Activated CD4-positive, CD25-positive, alpha-beta regulatory T cell (primary cell): Measurements from ENCODE around the gene FBLN2.

Experiments
- DNase-seq, 4 experiments: peaks; one replicate each; lab custom pipeline; 2025; lab: John Stamatoyannopoulos, UW

The FBLN2 gene

GRCh38 chr3:13648060-13649001, 99.4 kb downstream of the FBLN2 start:
- DNase-seq: peak; percentile 36 to 60 (median 46)

DNA sequence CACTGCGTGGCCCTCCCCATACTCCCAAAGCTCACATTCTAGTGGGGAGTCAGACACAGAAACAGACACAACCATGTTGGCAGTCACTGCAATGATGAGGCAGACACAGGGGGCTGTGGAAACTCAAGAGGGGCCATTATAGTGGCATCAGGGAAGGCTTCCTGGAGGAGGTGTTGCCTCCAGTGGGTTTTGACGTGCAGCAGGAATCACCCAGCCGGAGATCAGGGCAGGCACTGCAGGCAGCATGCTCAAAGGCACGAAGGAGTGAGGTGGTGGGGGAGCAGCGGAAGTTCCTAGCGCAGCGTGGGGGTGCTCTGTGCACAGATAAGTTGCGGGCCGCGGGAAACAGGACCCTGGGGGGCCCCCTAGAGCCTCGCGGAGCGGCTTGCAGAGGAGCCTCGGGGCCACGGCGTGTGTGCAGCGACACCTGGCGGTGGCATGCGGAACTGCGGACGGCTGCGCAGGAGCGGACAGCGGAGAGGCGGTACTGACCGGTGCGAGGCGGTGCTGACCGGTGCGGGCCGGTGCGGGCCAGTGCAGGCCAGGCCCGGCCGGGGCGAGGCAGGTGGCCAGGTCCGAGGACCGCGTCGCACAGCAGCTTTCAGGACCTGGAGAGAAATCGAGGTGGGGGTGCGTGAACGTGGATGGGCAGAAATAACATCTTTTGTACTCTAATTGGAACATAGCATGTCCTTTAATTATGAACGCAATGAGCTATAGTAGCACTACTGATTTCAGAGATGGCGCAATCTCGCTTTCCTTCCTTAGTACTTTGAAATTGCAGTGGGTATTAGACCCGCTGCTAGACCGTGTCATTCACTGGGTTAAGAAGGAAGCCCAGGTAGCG, 101.5 kb downstream of the FBLN2 start:
- peak; percentile 45 to 56 (median 55) for DNase-seq

DNA sequence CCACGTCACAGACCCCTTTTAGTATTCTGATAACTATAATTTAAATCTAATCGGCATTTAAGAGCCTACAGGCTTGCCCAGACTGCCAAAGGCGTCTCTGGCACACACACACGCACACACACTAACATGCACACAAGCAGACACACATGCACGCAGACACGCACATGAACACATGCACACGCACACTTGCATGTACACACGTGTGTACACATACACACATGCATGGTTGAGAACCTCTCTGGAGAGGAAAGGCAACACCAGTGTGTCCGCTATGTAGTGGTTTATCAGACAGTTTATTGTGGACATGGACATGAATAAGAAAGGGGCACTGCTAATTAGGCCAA, 102.1 kb downstream of the FBLN2 start:
- DNase-seq: no peak

DNA sequence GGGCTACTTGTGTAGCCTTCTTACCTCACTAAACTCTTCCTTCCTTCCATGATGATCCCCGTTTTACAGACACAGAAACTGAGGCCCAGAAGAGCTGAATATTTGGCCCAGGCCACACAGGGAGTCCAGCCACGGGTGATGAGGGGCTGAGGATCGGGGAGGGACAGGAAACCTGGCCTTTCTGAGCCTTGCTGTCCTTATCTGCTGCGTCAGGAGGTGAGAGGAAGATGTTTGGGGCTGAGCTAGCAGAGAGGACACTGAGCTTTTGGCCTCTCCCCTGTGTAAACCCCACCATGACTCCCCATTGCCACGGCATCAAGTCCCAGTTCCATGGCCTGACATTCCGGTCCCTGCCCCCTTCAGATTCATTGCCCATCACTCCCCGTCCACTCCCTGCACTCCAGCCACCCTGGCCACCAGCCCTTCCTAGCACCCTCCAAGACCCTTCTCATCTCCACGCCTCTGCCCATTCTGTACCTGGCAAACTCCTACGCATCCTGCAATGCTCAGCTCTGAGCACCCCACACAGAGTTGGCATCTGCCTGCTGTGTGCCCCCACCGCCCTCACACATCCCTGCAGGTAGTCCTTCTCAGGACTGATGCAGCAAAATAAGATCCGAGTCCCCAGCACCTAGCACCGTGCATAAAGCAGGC, 103.0 kb downstream of the FBLN2 start:
- DNase-seq: no peak

- no peak for DNase-seq
Observed at GRCh38 chr3:13652728-13653127, 103.8 kb downstream of the FBLN2 start.

- no peak for DNase-seq
Observed at GRCh38 chr3:13653631-13654279, 104.8 kb downstream of the FBLN2 start.

DNA sequence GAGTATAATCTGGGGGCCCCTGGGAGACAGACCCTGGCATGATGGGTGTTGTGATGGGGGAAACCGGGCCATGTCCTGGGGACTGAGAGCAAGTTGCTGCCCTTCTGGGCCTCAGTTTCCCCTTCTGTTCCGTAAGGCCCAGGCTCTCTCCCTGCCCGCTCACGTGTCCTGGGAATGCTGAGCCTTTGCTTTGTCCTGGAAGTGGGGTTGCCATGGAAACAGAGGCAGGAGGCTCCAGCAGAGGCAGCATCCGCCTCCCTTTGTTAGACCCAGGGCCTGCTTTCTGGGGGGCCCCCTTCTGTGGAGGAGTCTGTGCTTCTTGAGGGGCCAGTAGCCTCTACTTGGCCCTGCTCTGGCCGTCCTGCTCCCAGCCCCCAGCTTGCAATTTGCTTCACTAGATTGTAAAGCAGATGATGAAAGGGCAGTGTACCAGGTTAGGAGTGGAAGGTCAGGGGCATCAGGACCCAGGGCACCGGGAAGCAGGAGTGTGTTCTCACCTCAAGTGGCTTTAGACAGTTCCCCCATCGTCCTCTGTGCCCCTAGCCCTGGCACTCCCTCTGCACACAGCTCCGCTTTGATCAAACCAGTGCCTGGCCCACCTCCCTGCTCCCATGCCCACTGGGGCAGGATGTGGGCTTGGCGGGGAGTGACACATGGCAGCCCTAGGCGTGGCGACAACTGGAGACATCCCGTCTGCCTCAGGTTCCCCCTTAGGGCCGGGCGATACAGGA, 105.6 kb downstream of the FBLN2 start:
- no peak for DNase-seq

DNA sequence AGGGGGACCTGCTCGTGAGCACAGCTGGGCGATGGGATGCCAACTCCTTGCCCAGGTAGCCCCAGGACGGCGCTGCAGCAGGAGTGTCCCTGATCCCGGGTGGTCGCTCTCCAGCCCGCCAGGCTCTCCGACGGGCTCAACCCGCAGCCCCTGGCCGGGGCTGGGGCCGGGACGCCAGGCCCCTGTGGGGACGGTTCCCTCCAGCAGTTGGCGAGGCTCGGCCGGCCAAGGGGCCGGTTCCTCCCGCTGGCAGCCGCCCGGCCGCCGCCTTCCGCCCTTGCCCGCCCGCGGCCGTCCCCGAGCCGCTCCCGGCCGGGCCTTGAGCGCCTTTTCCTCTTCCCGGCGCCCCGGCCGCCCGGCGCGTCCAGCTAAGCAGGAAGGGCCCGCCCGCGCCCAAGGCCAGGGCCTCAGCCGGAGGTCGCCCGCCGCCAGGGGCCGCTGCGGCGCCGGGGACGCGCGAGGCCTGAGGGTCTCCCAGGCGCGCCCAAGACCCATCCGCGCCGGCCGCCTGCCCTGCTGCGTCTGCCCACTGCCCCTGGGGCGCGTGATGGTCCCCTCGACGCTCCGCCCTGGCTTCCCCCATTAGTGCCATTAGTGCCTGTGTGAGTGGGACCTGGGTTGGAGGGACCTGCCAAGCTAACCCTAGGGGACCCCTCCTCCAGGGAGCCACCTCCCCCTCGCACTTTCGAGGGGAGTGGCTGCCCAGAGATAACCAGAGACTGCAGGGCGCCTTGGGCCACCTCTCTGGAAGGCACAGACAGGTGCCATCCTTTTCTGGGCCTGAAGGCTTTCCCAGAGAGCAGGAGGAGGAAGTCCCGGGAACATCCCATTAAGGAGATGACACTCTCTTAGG, 106.4 kb downstream of the FBLN2 start:
- DNase-seq: no peak

GRCh38 chr3:13656584-13657301, 107.8 kb downstream of the FBLN2 start:
- no peak for DNase-seq

- DNase-seq: peak in 3 of 4 experiments; percentile 12 to 24 (median 24)
Observed at GRCh38 chr3:13657660-13658435, 108.9 kb downstream of the FBLN2 start.

- DNase-seq: no peak
Observed at GRCh38 chr3:13658681-13659080, 109.8 kb downstream of the FBLN2 start.

- no peak for DNase-seq
Observed at GRCh38 chr3:13659221-13659969, 110.5 kb downstream of the FBLN2 start.

DNA sequence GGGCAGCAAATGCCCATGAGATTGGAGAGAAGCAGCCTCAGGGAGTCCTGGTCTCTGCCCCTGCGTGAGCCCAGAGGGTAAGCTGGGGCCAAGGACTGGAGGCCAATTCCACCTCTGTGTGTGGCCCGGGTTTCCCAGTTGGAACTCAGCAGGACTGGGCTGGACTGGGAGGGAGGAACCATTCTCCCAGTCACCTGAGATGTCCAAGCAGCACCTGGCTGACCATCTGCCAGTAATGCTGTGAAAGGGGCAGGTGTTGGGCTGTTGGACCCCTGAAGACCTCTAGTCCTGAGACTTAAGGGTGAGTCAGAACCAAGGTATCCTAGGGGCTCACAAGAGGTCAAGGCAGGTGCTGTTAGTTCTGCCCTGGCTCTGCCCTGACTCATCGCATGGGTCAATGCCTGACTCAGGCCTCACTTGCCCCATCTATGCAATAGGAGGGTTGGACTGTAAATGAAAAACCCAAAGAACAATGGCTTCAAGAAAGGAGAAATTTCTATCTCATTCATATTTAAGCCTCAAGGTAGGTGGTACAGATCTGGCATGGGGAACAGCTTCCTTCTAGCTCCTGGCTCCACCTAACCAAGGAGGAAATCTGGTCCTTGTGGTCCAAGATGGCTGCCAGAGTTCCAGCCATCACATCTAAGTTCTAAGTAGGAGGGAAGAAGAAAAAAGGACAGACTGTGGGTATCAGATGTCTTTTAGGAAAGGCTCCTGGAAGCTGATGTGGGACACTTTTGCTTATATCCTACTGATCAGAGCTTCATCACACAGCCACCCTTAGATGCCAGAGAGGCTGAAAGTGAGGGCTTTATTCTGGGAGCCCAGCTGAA, 111.3 kb downstream of the FBLN2 start:
- DNase-seq: no peak

DNA sequence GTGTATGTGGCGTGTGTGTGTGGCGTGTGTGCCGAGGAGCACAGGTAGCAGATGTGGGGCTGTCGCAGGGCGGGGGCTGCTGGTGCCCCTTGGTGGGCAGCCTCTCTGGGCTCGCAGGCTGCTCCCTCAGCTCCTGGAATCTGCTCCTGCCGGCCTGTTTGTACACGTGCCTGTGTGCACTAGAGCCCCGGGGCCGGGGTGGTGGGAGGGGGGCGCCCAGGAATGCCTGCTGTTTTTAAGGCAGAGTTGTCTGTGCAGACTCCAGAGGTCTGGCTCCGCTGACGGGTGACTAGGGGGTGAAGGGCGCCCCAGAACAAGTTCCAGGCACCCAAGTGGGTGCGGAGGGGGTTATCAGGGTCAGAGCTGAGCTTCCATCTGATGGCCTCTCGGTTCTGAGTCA, 112.2 kb downstream of the FBLN2 start:
- no peak for DNase-seq

GRCh38 chr3:13662238-13662847, 113.4 kb downstream of the FBLN2 start:
- no peak for DNase-seq

DNA sequence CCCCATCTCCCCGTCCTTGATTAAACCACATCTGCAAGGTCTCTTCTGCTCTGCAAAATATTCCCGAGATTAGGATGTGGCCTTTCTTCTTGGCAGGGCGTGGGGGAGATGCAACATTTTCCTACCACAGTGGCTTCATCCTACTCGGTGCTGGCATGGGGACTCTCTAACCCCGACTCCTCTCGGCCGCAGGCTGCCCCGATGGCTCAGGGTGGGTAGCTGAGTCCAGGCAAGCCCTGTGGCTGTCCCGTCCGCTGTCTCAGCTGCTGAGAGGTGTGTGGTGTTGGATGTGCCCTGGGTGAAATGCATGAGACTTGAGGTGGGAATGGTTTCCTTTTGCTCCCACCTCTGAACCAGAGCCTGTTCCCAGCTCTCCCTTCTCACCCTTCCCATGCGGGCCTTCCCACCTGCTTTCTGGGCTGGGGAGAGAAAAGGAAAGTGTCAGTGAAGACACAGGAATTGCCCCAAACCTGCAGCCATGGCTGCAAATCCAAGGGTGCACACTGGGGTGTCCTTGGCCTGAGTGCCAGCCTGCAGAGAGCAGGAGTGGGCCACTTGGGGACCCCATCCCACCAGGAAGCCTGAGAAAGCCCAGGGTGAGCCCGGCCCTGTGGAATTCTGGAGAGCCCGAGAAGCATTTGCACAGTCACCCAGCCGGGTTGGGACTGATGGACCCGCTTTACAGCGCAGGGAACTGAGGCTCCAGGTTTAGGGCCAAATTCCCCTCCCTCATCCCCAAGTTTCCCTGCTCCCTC, 115.0 kb downstream of the FBLN2 start:
- DNase-seq: no peak
